AG09309 (cell line): ENCODE data around the gene CENPU.
A peak's percentile ranks its signal among the peaks of the same experiment; 100 is the strongest.

Experiments
- DNase-seq: peaks from one replicate; pipeline ENCODE4 v3.0.0-alpha.2; 2010; ENCODE audit warnings: low read depth
- H3K4me3 ChIP-seq: 2 replicates; pipeline ENCODE4 v1.5.1; 2011; ENCODE audit warnings: mild to moderate bottlenecking, low read depth, low read length, moderate library complexity; ENCODE audit not compliant: control insufficient read depth
- TF ChIP-seq, protein P1 (sequence below): IDR thresholded peaks from 2 replicates; pipeline ENCODE4 v1.5.1; 2011; ENCODE audit warnings: mild to moderate bottlenecking, low read depth, low read length, inconsistent platforms; ENCODE audit not compliant: insufficient read depth, control insufficient read depth; ENCODE audit errors: missing control alignments

Gene CENPU

DNA sequence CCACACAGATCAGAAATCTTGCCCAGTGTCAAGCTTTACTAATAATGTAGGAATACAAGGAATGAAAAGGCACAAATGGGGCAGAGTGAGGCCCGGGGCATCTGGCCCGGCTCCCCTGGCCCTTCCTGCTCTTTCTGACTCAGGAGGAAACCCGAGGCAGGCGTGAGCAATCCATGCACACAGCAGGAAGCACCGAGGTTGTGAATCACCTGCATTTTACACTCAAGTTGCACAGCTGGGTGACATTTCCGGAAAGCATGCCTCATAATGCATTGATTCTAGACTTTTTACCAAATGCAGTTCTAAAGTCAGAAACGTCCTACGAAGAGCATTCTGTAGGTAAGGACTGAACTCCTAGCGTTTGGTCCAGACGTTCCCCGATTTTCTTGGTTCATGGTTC, 45.4 kb downstream of the CENPU start:
- H3K4me3 ChIP-seq = no peak overlapping the region
- DNase-seq = peak; percentile 65
- TF ChIP-seq, protein P1, sequence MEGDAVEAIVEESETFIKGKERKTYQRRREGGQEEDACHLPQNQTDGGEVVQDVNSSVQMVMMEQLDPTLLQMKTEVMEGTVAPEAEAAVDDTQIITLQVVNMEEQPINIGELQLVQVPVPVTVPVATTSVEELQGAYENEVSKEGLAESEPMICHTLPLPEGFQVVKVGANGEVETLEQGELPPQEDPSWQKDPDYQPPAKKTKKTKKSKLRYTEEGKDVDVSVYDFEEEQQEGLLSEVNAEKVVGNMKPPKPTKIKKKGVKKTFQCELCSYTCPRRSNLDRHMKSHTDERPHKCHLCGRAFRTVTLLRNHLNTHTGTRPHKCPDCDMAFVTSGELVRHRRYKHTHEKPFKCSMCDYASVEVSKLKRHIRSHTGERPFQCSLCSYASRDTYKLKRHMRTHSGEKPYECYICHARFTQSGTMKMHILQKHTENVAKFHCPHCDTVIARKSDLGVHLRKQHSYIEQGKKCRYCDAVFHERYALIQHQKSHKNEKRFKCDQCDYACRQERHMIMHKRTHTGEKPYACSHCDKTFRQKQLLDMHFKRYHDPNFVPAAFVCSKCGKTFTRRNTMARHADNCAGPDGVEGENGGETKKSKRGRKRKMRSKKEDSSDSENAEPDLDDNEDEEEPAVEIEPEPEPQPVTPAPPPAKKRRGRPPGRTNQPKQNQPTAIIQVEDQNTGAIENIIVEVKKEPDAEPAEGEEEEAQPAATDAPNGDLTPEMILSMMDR = no peak

- H3K4me3 ChIP-seq = no peak overlapping the region
- TF ChIP-seq, protein P1 = no peak
- no peak for DNase-seq
Measured at GRCh38 chr4:184688005-184688404, 45.9 kb downstream of the CENPU start.

- DNase-seq = no peak
- TF ChIP-seq, protein P1 = no peak
- H3K4me3 ChIP-seq = no peak overlapping the region
Measured at GRCh38 chr4:184684491-184685189, 49.3 kb downstream of the CENPU start.

- TF ChIP-seq, protein P1 = no peak
- no peak for DNase-seq
- no peak overlapping the region for H3K4me3 ChIP-seq
Measured at GRCh38 chr4:184681916-184682315, 52.0 kb downstream of the CENPU start.

DNA sequence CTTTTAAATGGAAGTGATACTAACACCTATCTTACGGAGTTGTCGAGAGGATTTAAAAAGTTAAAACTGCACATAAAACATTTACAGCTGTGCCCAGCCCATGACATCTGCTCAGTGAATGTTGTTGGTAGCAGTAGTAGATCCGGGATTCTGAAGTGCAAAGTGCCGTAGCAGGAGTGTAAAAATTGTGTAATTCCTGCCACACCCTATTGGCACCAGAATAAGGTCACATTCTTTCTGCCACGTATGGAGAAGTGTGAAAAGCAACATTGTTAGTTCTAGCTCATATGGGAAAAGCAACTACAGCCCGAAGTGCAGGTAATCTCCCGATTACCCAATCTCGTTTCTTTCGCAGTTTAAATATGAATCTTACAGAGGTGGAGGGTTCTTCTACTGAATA, 53.2 kb downstream of the CENPU start:
- TF ChIP-seq, protein P1 = no peak
- H3K4me3 ChIP-seq = no peak overlapping the region
- DNase-seq = no peak

DNA sequence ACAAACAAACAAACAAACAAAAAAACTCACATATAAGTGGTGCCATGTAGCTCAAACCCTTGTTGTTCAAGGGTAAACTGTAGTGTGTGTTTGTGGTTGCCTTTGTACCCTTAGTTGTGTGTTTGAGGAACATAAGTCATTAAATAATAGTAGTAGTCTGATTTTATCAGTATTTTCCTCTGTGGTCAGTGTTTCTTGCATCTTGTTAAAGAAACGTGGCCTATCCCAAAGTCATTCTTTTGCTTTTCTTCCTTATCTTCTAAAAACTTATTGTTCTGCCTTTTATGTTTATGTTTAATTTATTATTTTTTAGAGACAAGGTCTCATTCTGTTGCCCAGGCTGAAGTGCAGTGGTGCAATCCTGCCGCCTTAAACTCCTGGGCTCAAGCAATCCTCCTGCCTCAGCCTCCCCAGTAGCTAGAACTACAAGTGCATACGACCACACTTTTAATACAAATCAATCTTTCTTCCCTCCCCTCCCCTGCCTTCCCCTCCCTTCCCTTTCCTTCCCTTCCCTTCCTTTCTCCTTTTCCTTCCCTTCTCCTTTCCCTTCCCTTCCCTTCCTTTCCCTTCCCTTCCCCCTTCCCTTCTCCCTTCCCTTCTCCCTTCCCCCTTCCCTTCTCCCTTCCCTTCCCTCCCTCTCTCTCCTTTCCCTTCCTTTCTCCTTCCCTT, 57.9 kb downstream of the CENPU start:
- H3K4me3 ChIP-seq = no peak overlapping the region
- DNase-seq = no peak
- TF ChIP-seq, protein P1 = no peak
